Measurements from ENCODE around the gene TTC39C. TPM values are rescaled to one million over a fixed set of nuclear protein-coding genes. Genes with fewer than 3 reads are reported as not detected.
A peak's percentile ranks its signal among the peaks of the same experiment; 100 is the strongest.

The TTC39C gene
- total and polyA plus RNA-seq, 2 experiments from 2014 or later, result 23.9 to 41.6 TPM

- Histone ChIP-seq H3K27ac (no peak overlapping the region), H3K36me3 (replicated peaks; ENCODE audit: insufficient read depth, low read depth) (no peaks in the 10 kb centered on the region), H3K9me3 (ENCODE audit: low read depth) (no peaks in the 10 kb centered on the region), H3K27me3 (no peaks in the 10 kb centered on the region), H3K79me2 (no peaks in the 10 kb centered on the region), H2AFZ (no peak overlapping the region), H3K4me3 (no peak overlapping the region), H3K9me2 (replicated peaks; ENCODE audit: insufficient read depth) (no peaks in the 10 kb centered on the region), H3K4me1 (ENCODE audit: insufficient read depth) (no peaks in the 10 kb centered on the region), H3K4me2 (no peak overlapping the region), H4K20me1 (ENCODE audit: insufficient read depth, poor library complexity, severe bottlenecking) (no peaks in the 10 kb centered on the region)
- TF ChIP-seq CTCF (IDR thresholded peaks at IDR 0.05; ENCODE audit: poor library complexity), result no peak
- no peak for DNase-seq (ENCODE audit: low spot score)
- WGBS (ENCODE audit: low lambda C conversion rate, missing lambda C conversion rate), result 63% methylated on average over 2 of the region's 2 CpGs
Observed at GRCh38 chr18:24181806-24182205, 167.3 kb downstream of the TTC39C start.

Small RNAs within 50 kb of the gene (small RNA-seq; reads per million reads assigned to genes)
- gene RF00017 (not detected), gene RNA5SP452 (0.37 reads per million, percentile 20 among the genes with 10 or more reads in this experiment), gene RNU5A-6P (0.53 reads per million, percentile 42 among the genes with 10 or more reads in this experiment)

Other genes with a start within 250 kb of the TTC39C start
- 5.3 and 7.5 TPM in 2 replicates for gene CABYR, start 124.3 kb downstream of the TTC39C start, total RNA-seq
- gene CABYR, start 124.3 kb downstream of the TTC39C start, polyA plus RNA-seq, result 3.6 and 4.6 TPM in 2 replicates